GOT3 (cell line): ENCODE results near the gene CAND2.
A peak's percentile ranks its signal among the peaks of the same experiment; 100 is the strongest.

Experiments used
- DNase-seq: peaks from one replicate; lab custom pipeline; 2025; ENCODE audit warnings: mixed read lengths; lab: John Stamatoyannopoulos, UW

The CAND2 gene

GRCh38 chr3:12807601-12808359 is 11.3 kb downstream of the CAND2 start:
- no peak for DNase-seq

- no peak for DNase-seq
Measured at GRCh38 chr3:12808587-12808986, 12.1 kb downstream of the CAND2 start.

- no peak for DNase-seq
Measured at GRCh38 chr3:12809001-12809400, 12.5 kb downstream of the CAND2 start.

GRCh38 chr3:12809435-12809834 is 13.0 kb downstream of the CAND2 start:
- DNase-seq = no peak

- DNase-seq = peak; percentile 74
Measured at GRCh38 chr3:12810013-12810780, 13.7 kb downstream of the CAND2 start.

GRCh38 chr3:12810961-12811360 is 14.5 kb downstream of the CAND2 start:
- DNase-seq = no peak

- no peak for DNase-seq
Measured at GRCh38 chr3:12812812-12813211, 16.3 kb downstream of the CAND2 start.

- no peak for DNase-seq
Measured at GRCh38 chr3:12813967-12814366, 17.5 kb downstream of the CAND2 start.

GRCh38 chr3:12815078-12815477 is 18.6 kb downstream of the CAND2 start:
- no peak for DNase-seq

- DNase-seq = no peak
Measured at GRCh38 chr3:12815719-12816118, 19.2 kb downstream of the CAND2 start.

- no peak for DNase-seq
Measured at GRCh38 chr3:12816521-12817342, 20.3 kb downstream of the CAND2 start.

- DNase-seq = no peak
Measured at GRCh38 chr3:12817343-12817710, 20.8 kb downstream of the CAND2 start.

- DNase-seq = no peak
Measured at GRCh38 chr3:12818273-12818672, 21.8 kb downstream of the CAND2 start.

GRCh38 chr3:12818773-12819172 is 22.3 kb downstream of the CAND2 start:
- no peak for DNase-seq

- DNase-seq = no peak
Measured at GRCh38 chr3:12822725-12823373, 26.4 kb downstream of the CAND2 start.

GRCh38 chr3:12824299-12824698 is 27.8 kb downstream of the CAND2 start:
- DNase-seq = no peak

GRCh38 chr3:12825156-12825555 is 28.7 kb downstream of the CAND2 start:
- DNase-seq = no peak

- DNase-seq = no peak
Measured at GRCh38 chr3:12828751-12829150, 32.3 kb downstream of the CAND2 start.

- DNase-seq = no peak
Measured at GRCh38 chr3:12829404-12829803, 32.9 kb downstream of the CAND2 start.

- DNase-seq = no peak
Measured at GRCh38 chr3:12829886-12830784, 33.7 kb downstream of the CAND2 start.

GRCh38 chr3:12830785-12831156 is 34.3 kb downstream of the CAND2 start:
- no peak for DNase-seq
